GM19438 (cell line): ENCODE data around the gene FOXP1.

Source experiments
- ATAC-seq: cut with Tn5 transposase; IDR thresholded peaks from one replicate; pipeline ENCODE4 v1.9.1; 2021; ENCODE audit warnings: low read depth; ENCODE audit not compliant: unreplicated experiment

The FOXP1 gene

GRCh38 chr3:71061581-71061980 is 521.9 kb downstream of the FOXP1 start:
- ATAC-seq: no peak

- ATAC-seq: no peak
Observed at GRCh38 chr3:71061037-71061436, 522.5 kb downstream of the FOXP1 start.

- ATAC-seq: no peak
Observed at GRCh38 chr3:71060536-71060935, 523.0 kb downstream of the FOXP1 start.

GRCh38 chr3:71057526-71057894 is 526.0 kb downstream of the FOXP1 start:
- ATAC-seq: no peak

- no peak for ATAC-seq
Observed at GRCh38 chr3:71056327-71056726, 527.2 kb downstream of the FOXP1 start.

GRCh38 chr3:71055257-71056001 is 528.1 kb downstream of the FOXP1 start:
- ATAC-seq: no peak

GRCh38 chr3:71054312-71054711 is 529.2 kb downstream of the FOXP1 start:
- ATAC-seq: no peak

GRCh38 chr3:71053495-71053894 is 530.0 kb downstream of the FOXP1 start:
- no peak for ATAC-seq

- ATAC-seq: no peak
Observed at GRCh38 chr3:71052716-71053115, 530.8 kb downstream of the FOXP1 start.

- ATAC-seq: no peak
Observed at GRCh38 chr3:71051893-71052687, 531.4 kb downstream of the FOXP1 start.

GRCh38 chr3:71051259-71051595 is 532.3 kb downstream of the FOXP1 start:
- ATAC-seq: no peak

- no peak for ATAC-seq
Observed at GRCh38 chr3:71050538-71051258, 532.8 kb downstream of the FOXP1 start.

GRCh38 chr3:71050166-71050537 is 533.4 kb downstream of the FOXP1 start:
- no peak for ATAC-seq

GRCh38 chr3:71048948-71049347 is 534.6 kb downstream of the FOXP1 start:
- no peak for ATAC-seq

- no peak for ATAC-seq
Observed at GRCh38 chr3:71047616-71048531, 535.7 kb downstream of the FOXP1 start.

- no peak for ATAC-seq
Observed at GRCh38 chr3:71046791-71047190, 536.7 kb downstream of the FOXP1 start.

GRCh38 chr3:71045917-71046282 is 537.6 kb downstream of the FOXP1 start:
- peak; percentile 72 for ATAC-seq

GRCh38 chr3:71045212-71045916 is 538.2 kb downstream of the FOXP1 start:
- ATAC-seq: no peak

GRCh38 chr3:71042759-71043158 is 540.8 kb downstream of the FOXP1 start:
- no peak for ATAC-seq

- ATAC-seq: no peak
Observed at GRCh38 chr3:71041371-71041770, 542.2 kb downstream of the FOXP1 start.
